ENCODE data around the gene XPOT.

DNA sequence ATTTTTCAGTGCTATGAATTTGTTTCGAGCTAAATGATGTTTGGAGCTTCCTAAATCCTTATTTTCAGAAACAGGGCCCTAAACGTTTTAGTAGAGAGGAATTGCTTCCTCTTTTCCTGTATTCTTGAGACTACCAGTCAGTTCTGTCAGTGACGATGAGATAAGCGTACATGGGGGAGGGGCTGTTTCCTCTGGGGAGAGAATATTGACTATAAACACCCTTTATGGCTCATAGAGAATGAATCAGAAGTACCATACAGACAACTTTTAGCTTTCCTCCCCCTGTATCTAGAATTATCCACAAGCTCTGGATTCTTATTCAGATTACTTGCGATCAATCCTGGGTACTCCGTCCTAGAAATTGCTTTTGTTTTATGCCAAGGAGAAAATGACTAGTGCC is 52.8 kb downstream of the XPOT start:
- TF ChIP-seq POLR2A (IDR thresholded peaks at IDR 0.05; ENCODE audit: low read depth, low read length) (no peak), POLR2AphosphoS5 (IDR thresholded peaks at IDR 0.05; ENCODE audit: low read depth, low read length) (no peak), TAF1 (IDR thresholded peaks at IDR 0.05; ENCODE audit: borderline replicate concordance, low read depth, low read length) (no peak)

Data from GM12892 (cell line).